Urothelium cell line (cell line): ENCODE results near the gene UBXN1.

Source experiments
- DNase-seq: peaks from one replicate; pipeline ENCODE4 v3.0.0; 2011; ENCODE audit warnings: low spot score, mixed read lengths
- FAIRE-seq: peaks from 2 replicates; lab custom pipeline; 2011; peaks lifted over from hg19 to GRCh38; lab: Jason Lieb, UNC

UBXN1 gene, protein sequence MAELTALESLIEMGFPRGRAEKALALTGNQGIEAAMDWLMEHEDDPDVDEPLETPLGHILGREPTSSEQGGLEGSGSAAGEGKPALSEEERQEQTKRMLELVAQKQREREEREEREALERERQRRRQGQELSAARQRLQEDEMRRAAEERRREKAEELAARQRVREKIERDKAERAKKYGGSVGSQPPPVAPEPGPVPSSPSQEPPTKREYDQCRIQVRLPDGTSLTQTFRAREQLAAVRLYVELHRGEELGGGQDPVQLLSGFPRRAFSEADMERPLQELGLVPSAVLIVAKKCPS

DNA sequence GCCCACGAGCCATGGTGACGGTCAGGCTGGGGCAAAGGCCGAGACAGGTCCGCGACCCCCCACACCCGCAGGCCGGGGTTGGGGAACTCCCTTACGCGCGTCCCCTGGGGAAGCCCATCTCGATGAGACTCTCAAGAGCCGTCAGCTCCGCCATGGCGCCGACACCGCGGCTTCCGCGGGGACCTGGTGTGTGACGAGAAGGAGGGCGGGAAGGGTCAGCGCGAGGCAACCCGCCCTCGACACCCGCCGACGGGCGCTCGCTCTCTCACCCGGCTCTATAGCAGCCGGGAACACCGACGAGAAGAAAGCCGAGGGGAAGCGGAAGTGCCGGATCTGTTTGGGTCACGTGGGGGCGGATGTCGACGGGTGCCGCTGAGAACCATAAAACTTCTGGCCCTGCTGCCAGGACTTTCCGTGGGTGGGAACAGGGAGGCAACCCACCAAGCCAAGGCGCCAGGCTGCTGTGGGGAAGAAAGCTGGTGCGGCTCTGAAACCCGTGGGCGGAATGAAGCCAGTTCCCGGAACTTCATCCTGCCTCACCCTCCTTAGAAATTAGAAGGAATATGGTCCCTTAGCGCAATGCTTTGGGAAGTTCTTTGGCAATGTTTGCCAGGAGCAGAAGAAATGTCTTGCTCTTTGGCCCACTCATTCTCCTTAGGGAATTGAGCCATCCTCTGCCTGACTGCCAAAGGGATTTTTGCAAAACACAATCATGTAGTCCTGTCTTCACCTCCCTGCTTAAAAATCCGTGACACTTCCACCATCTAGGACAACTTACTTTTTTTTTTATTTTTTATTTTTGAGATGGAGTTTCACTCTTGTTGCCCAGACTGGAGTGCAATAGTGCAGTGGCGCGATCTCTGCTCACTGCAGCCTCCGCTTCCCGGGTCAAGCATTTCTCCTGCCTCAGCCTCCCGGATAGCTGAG, at the start of gene UBXN1:
UBXN1 (minus strand) TSS at position 304 of the 927 bp plus-strand sequence; CDS start at position 154, 150 bp downstream.
- FAIRE-seq (no peak), DNase-seq (peak; percentile 90)

DNA sequence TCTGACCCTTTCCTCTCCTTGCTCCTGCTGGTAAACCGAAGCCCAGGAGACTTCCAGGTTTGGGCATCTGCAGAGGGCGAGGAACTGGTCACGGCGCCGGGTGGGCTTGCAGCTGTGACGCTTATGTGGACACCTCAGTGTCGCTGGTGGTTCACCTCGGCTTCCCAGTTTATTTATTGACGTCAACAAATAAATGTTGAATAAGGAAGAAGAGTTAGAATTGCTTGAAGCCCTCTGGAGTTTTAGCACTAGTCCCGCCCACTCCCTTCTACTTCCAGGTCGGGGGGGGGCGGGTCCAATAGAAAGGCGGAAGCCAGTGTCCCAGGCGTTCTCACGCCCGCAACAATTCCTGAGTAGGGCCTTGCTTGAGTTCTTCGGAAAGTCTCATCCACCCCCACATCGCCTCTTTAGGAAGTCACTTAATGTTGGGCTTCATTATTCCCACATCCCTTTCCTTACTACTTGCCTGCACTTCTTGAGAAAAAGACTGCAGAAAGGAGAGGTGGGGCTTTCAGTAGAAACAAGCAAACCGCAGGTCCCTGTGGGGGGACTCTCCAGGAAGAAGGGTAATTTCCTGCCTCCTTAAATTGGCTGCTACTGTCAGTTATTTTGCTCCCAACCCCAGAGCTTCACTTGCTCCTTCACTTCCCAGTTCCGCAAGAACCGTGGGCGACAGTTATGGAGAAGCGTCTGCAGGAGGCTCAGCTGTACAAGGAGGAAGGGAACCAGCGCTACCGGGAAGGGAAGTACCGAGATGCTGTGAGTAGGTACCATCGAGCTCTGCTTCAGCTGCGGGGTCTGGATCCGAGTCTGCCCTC, 49.5 kb upstream of the UBXN1 start, which contains the start of gene TTC9C:
TTC9C (plus strand) TSS at position 316 of the 818 bp plus-strand sequence; CDS start at position 679, 363 bp downstream.
- DNase-seq (peak; percentile 86), FAIRE-seq (no peak)

DNA sequence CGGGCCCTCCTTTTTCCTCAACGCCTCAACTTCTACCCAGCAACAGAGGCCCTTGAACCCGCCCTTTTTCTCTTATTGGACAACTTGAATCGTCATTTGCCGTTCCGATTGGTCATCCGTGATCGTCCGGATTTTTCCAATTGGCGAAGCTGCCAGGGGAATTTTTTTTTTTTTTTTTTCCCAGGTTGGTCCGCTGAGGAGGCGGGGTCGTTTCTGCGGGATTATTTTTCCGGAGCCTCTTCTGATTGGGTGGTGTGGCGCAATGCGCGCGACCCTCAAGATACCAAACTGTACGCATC, 48.9 kb upstream of the UBXN1 start:
- DNase-seq (peak; percentile 90), FAIRE-seq (no peak)

DNA sequence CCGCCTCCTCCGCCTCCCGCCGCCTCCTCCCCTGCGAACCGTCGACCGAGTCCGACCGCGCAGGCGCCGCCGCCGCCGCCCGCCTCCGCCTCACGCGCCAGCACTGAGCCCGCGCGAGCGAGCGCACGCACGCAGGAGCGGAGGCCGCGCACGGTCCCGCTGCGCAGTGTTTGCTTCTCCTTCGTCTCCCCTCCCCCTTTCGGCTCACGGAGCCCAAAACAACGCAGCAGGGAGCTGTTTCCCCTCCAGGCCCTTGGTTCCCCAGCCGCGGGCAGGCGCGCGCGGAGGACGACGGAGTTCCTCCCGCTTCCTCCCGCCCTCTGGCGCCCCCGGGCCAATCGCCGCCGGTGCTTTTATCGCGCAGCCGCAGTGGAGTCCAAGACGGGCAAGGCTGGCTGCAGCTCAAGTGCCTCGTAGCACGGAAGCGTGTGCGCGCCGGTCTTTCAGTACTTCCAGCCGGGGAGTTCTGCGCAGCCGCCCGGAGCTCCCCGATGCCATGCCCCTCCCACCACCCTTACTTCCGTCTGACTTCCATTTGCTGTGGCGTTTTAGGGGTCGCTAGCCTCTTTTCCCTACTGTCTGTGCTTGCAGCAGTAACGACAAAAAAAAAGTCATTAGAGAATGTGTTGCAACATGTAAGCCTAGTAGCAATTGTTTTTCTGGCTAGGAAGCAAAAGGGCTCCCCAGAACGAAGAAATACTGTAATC, 48.4 kb upstream of the UBXN1 start, which contains the start of gene HNRNPUL2:
HNRNPUL2 (minus strand) TSS at position 293 of the 707 bp plus-strand sequence. CDS start 301 bp downstream, outside the sequence.
- peak; percentile 98 for DNase-seq
- peak; percentile 40 for FAIRE-seq

DNA sequence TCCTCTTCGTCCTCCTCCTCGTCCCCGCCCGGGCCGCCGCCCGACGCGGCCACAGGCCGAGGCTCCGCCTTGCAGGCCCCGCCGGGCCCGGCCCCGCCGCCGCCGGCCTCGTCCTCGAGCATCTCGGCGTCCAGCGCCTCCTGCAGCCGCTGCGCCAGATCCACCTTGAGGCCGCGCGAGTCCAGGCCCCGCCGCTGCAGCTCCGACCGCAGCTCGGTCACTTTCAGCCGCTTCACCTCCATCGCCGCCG, 48.0 kb upstream of the UBXN1 start:
- DNase-seq (no peak), FAIRE-seq (no peak)

DNA sequence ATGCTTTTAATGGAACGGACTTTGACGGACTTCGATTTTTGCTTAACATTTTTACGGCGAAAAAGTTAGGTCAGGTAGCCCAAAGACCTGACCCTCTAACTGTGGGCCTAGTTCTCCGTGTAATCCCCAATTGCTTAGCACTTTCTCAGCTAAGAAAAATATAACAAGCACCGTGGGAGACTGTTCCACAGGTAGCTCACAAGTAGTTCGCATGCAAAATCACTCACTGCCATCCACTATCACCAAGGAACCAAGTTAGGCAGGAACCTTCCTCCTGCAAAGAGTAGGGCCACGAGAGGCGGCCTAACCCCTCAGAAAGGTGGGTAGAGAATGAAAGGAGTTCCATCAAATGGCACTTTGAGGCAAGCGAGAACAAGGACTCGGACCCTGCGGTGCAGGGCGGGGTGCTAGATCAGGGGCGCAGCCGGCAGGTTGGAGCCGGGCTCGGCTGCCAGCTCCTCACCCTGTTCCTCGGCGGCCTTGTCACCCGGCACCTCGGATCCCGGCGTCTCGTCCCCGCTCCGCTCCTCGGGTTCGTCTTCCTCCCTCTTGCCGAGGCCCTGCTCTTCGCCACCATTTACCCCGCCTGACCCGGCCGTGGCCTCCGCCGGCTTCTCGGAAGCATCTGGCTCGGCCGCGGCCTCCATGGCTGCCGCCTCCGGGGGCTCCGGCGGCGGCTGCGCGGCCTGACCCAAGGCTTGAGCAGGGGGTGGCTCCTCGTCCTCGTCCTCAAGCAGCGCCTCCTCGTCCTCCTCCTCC, 47.5 kb upstream of the UBXN1 start:
- FAIRE-seq: no peak

DNA sequence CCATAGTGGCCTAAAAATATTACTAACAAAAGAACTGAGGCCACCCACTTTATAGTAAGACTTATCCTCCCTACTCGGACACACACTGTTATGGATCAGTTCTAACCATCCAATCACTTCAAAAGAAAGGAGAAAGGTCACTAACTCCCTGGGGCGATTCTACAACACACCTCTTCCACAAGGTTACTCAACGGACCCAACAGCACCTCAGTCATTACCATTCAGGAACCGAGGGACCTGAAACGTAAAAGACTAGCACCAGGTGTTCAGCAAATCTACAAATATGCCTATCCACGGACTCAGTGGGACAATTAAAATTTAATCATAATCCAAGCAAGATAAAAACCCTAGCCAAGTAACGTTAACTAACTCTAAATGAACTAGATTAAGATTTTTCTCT, 46.8 kb upstream of the UBXN1 start:
- FAIRE-seq (no peak), DNase-seq (no peak)

More for the DNA sequence above, 47.5 kb upstream of the UBXN1 start:
- DNase-seq: no peak

DNA sequence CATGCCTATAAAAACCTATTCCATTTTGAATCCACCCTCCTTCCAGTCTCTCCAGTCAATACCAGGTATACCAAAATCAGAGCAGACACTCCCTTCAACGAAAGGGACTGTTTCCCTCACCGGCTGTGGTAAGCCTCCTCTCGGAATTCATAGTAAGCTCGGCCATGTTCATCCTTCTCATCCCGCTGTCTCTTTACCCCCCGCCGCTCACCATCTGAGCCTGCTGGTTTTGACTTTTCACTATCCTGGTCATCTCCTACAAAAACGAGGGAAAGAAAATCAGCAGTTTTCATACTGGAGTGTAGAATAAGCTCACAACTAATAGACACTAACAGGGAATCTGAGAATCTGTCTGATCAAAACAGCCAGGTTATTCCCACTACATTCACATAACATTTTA, 45.3 kb upstream of the UBXN1 start:
- no peak for FAIRE-seq
- DNase-seq: no peak

DNA sequence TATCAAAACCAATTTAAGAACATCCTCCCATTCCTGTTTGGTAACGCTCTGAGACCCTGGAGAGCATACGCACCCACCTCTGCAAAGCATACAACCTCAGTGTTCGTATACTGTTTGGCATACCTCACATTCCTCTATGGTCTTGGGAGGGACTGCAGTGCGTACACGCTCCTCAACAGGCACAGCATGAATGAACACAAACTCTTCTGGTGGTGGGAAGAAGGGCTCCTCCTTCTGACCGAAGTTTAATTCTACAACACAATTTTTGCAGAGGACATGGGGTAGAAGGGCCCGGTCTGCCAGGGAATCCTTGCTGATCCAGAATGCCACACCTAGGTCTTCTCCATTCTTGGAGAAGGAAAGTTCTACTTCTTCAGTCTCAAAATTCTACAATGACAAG, 43.1 kb upstream of the UBXN1 start:
- FAIRE-seq: no peak
- DNase-seq: no peak

DNA sequence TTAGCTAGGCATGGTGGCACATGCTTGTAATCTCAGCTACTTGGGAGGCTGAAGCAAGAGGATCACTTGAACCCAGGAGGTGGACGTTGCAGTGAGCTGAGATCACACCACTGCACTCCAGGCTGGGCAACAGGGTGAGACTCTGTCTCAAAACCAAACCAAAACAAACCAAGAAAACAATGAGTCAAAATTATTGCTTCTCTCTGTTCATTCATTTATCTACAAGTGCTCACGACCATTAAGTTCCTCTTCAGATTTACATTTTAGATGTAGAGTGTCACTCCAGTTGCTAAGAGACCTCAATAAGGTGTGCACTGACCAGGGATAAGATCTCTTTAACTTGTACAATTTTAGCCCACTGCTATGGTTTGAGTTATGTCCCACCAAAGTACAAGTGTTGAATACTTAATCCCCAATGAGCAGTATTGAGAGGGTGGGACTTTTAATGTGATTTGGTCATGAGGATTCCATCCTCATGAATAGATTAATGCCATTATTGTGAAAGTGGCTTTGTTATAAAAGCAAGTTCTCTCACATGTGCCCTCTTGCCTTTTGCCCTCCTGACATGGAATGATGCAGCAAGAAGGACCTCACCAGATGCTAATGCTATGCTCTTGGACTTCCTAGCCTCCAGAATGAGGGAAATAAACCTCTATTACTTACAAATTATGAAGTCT, 40.6 kb upstream of the UBXN1 start:
- DNase-seq (no peak), FAIRE-seq (no peak)

DNA sequence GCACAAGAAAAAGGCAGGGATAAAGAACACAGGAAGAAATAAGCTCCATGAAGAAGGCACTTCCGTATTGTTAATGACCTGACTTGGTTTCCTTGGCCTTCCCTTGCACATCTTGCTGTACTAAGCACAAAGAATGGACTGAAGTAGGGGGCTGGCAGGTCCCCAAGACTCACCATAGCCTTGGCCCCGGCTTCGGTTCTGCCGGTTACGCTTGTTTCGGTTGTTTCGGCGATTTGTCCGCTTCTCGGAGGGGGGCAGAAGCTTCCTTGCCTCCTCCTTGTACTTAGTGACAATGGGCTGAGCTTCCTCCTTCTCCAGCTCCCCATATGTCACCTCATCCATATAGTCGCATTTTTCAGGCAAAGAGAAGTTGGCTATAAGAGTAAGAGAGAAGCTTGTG, 37.9 kb upstream of the UBXN1 start:
- FAIRE-seq: no peak
- no peak for DNase-seq

DNA sequence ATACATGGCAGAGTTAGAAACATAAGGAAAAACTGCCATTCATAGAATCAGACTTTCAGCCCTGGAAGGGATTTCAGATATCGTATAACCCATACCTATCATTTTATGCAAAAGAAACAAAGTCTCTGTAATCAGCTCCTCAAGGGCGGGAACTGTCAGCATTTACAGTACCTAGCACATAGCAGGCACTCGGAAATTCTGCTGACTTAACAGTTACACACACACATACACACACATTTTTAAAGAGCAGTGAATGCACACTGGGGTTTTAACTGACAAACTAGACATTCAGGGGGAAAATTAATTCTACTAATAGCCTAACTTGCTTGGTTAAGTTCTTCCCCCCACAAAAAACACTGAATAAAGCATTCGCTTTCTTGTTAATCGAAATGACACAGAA, 37.3 kb upstream of the UBXN1 start:
- no peak for DNase-seq
- FAIRE-seq: no peak

DNA sequence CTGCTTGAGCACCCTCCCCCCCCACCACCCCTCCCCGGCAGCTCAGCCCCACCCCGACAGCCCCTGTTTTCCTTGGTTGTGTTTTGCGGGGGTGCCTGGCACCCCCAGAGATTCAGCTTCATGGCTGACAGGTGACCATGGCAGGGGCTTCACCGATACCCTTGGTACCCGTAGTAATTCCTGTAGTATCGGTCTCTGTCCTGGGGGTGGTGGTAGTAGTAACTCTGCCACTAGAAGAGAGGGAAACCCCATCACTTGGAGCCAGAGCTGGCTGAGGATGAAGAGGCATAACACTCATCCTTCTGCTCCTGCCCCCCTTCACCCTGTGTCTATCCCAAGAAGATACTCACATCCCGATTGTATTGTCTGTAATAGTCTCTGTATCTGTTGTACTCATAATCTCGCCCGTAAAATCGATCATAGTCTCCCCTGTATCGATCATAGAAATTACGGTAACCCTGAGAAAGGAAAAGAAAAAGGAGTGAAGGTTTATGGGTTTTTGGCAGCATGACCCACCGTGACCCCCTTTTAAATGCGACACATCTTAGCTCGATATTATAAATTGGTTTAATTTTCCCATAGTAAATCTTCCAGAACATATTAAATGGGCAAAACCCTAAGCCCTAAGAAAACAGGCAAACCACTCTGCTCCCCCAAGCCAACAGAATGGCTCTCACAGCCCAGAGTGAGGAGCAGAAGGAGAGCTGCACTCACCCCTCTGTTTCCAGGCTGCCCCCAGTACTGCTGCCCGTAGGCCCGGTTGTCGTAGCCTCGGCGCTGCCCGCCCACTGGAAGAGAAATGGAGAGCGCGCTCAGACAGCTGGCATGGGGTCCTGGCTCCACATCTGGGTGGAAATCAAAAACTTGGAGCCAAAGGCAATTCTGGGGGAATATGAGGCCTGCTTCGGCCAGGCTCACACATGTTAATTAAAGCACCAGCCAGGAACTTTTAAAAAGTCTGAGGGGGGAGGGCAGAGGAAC, 36.6 kb upstream of the UBXN1 start:
- DNase-seq (no peak), FAIRE-seq (no peak)

DNA sequence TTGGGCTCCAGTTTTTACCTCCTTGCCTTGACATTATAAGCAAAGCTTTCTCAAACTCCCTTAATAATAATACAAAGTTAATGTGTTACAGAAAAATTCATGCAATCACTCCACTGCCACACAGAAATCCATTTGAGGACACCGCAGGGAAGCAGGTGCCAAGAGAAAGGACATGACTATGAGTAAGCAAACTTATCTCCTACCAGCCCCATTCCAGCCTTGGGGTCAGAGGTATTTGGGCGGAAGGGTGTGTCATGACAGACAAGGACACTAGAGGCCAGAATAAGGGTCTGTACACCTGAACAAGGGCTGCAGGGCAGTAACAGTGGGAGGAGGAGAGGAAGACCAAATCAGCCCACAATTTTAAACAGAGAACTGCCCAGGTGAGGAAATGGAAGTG, 34.5 kb upstream of the UBXN1 start:
- FAIRE-seq (no peak), DNase-seq (no peak)

DNA sequence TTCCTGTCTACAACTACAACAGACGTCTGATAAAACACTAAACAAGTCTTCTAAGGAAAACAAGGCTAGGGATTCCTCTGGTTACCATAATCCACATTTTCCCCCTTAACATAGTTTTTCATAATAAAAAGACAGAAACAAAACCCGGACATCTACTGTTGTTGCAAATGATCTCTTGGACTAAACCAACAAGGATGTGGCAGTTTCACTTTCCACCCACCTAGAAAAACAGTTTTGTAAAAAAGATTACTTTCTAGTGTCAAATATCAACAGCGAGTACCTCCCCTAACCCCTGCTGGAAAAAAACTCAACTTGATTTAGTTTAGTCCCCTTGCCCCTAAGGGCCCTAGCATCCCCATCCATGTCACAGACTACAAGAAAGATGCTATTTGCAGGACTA, 34.0 kb upstream of the UBXN1 start:
- DNase-seq: no peak
- FAIRE-seq: no peak

DNA sequence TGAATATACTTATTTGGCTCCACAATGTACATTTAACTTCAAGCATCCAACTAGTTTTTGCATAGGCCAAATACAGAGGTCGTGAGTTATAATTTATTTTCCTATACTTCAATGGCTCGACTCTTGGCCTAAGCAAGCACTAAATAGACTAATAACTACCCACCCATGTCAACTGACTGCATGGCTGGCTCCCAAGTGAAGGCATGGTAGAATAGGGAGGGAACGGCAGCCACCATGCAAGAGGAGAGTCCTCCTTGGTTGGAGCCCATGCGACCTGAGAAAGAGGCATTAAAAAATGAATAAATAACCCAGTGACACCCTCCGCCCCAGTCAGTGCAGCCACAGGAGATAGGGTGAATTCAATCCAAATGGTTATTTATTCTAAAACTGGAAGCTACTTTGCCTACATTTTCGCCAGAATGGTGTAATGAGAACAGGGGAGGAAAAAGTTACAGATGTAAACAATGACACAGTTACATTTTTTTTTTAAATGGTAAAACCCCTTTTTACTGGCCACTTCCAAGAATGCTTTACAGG, 33.5 kb upstream of the UBXN1 start:
- no peak for DNase-seq
- FAIRE-seq: no peak

DNA sequence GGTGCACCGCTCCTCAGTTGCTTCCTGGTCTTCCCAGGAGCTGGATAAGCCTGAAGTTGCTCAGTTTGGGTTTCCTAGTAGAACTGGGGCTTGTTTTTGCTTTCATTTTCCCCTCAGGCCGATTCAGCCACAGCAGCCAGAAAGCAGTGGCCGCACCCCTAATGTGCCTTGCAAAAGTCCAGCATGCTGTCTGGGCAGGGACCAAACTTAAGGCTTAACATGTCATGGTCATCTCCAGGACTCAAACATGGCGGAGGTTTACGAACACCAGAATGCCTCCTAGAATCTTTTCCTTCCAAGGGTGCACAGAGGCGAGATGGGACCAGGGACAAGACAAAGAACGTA, 31.1 kb upstream of the UBXN1 start:
- DNase-seq (no peak), FAIRE-seq (no peak)
